SK-N-SH (cell line): ENCODE measurements around the gene SLAMF1. TPM values are rescaled to one million over a fixed set of nuclear protein-coding genes. Genes with fewer than 3 reads are reported as not detected.

Experiments
- CTCF ChIA-PET: fragments of 300-600, 350-600 bp; formaldehyde crosslinking; extraction: SDS; loops from one replicate; lab custom pipeline; 2021; lab: Yijun Ruan, JAX
- POLR2A ChIA-PET: fragments of 350-600 bp; sonication (Branson Sonifier 250); formaldehyde crosslinking; extraction: SDS; loops from one replicate; lab custom pipeline; 2020; ENCODE audit warnings: antibody characterized with exemption, inconsistent platforms; lab: Yijun Ruan, JAX
- DNase-seq: peaks from one replicate; pipeline ENCODE4 v3.0.0; 2012
- H2AFZ ChIP-seq: fragments of 200-600 bp; sonication (generic); 2 replicates; pipeline ENCODE4 v1.8.1; 2016; ENCODE audit warnings: antibody characterized with exemption, mild to moderate bottlenecking, low read depth
- H3F3A ChIP-seq: fragments of 200-600 bp; sonication (generic); replicated peaks from 2 replicates; pipeline ENCODE3; 2016; ENCODE audit warnings: antibody characterized with exemption, mild to moderate bottlenecking; ENCODE audit not compliant: insufficient read depth
- H3K27ac ChIP-seq, 2 experiments: fragments of 200-500 bp in 1 of 2; fragments of 200-600 bp in 1 of 2; sonication (Bioruptor generic) in 1 of 2; sonication (generic), shearing (Covaris generic) in 1 of 2; 2 replicates each; pipeline versions ENCODE4 v1.5.1 to v1.6.1; 2014 to 2016; ENCODE audit warnings: low read depth in 2 of 2, inconsistent platforms in 1 of 2, low read length in 1 of 2, mild to moderate bottlenecking in 1 of 2, mixed read lengths in 1 of 2
- H3K27me3 ChIP-seq: fragments of 200-600 bp; sonication (generic), shearing (Covaris generic); 2 replicates; pipeline ENCODE4 v1.6.1; 2016; ENCODE audit warnings: mixed run types; ENCODE audit not compliant: insufficient read depth
- H3K36me3 ChIP-seq, 2 experiments: fragments of 200-500 bp in 1 of 2; fragments of 200-600 bp in 1 of 2; sonication (Bioruptor generic) in 1 of 2; sonication (generic) in 1 of 2; replicated peaks in 1 of 2; 2 replicates each; pipeline versions ENCODE3 to v1.5.1; 2014 to 2016; ENCODE audit warnings: low read length in 1 of 2, mild to moderate bottlenecking in 1 of 2; ENCODE audit not compliant: insufficient read depth in 2 of 2, control insufficient read depth in 1 of 2
- H3K4me1 ChIP-seq, 2 experiments: fragments of 200-500 bp in 1 of 2; fragments of 200-600 bp in 1 of 2; sonication (Bioruptor generic) in 1 of 2; sonication (generic), shearing (Covaris generic) in 1 of 2; 2 replicates each; pipeline versions ENCODE4 v1.5.1 to v1.6.1; 2014 to 2016; ENCODE audit warnings: low read depth in 1 of 2, low read length in 1 of 2, mixed run types in 1 of 2; ENCODE audit not compliant: insufficient read depth in 2 of 2, control insufficient read depth in 1 of 2
- H3K4me2 ChIP-seq: fragments of 200-600 bp; sonication (generic), shearing (Covaris generic); 2 replicates; pipeline ENCODE4 v1.6.1; 2017; ENCODE audit warnings: mixed run types
- H3K4me3 ChIP-seq, 2 experiments: fragments of 200-500 bp in 1 of 2; fragments of 200-600 bp in 1 of 2; sonication (Bioruptor generic) in 1 of 2; sonication (generic), shearing (Covaris generic) in 1 of 2; 2 replicates each; pipeline versions ENCODE4 v1.5.1 to v1.8.1; 2014 to 2016; ENCODE audit warnings: low read depth in 2 of 2, inconsistent platforms in 1 of 2, low read length in 1 of 2, mild to moderate bottlenecking in 1 of 2, mixed read lengths in 1 of 2, moderate library complexity in 1 of 2
- H3K79me2 ChIP-seq: fragments of 200-600 bp; sonication (generic); 2 replicates; pipeline ENCODE4 v1.8.1; 2017; ENCODE audit warnings: mild to moderate bottlenecking; ENCODE audit not compliant: insufficient read depth
- H3K9ac ChIP-seq: fragments of 200-600 bp; sonication (generic); 2 replicates; pipeline ENCODE4 v1.6.1; 2017; ENCODE audit warnings: mixed run types
- H3K9me2 ChIP-seq: fragments of 200-600 bp; sonication (generic); 2 replicates; pipeline ENCODE4 v1.6.1; 2017; ENCODE audit warnings: mixed run types
- H3K9me3 ChIP-seq: fragments of 200-600 bp; sonication (generic); 2 replicates; pipeline ENCODE4 v1.6.1; 2017; ENCODE audit warnings: mixed run types, mild to moderate bottlenecking, moderate library complexity
- H4K20me1 ChIP-seq: fragments of 200-600 bp; sonication (generic); 2 replicates; pipeline ENCODE4 v1.6.1; 2017; ENCODE audit warnings: mild to moderate bottlenecking, mixed run types; ENCODE audit not compliant: insufficient read depth
- FOXJ3 ChIP-seq: sonication (generic); formaldehyde crosslinking; IDR thresholded peaks from 2 replicates; pipeline ENCODE4 v1.5.1; 2020; ENCODE audit warnings: mild to moderate bottlenecking, missing genetic modification reagents
- MXI1 ChIP-seq: IDR thresholded peaks from 2 replicates; pipeline ENCODE4 v1.6.1; 2012; ENCODE audit warnings: mild to moderate bottlenecking, low read depth, low read length, improper control_type of control experiment
- NRF1 ChIP-seq: IDR thresholded peaks from 2 replicates; pipeline ENCODE4 v1.6.1; 2012; ENCODE audit warnings: low read depth, mild to moderate bottlenecking, low read length
- RCOR1 ChIP-seq: fragments of 150-350 bp; IDR thresholded peaks from 2 replicates; pipeline ENCODE4 v1.6.1; 2017; ENCODE audit warnings: antibody characterized with exemption, low read length
- TCF12 ChIP-seq: IDR thresholded peaks from 2 replicates; pipeline ENCODE4 v1.4.0; 2012
- TEAD4 ChIP-seq: IDR thresholded peaks from 2 replicates; pipeline ENCODE4 v1.4.0; 2012; ENCODE audit warnings: mild to moderate bottlenecking, borderline replicate concordance; ENCODE audit not compliant: insufficient read depth
- WGBS: methylation state at CpG from one replicate; pipeline ENCODE4 v1.1.6; 2017; ENCODE audit warnings: low lambda C conversion rate; 5-methylcytosine and 5-hydroxymethylcytosine counted together
- polyA plus RNA-seq, 3 experiments: library from polyadenylated mRNA; depleted of rRNA; stranded (reverse); fragments of >200 nt; gene quantifications; 2 replicates each; pipeline ENCODE4 v1.2.3, GENCODE V29; 2012
- TF ChIP-seq, protein P1 (sequence below): fragments of 200-600 bp; sonication (generic); IDR thresholded peaks from 2 replicates; pipeline ENCODE4 v1.6.1; 2017; ENCODE audit warnings: antibody characterized with exemption, mild to moderate bottlenecking, moderate library complexity
- TF ChIP-seq, protein P2 (sequence below): IDR thresholded peaks from 2 replicates; pipeline ENCODE4 v1.4.0; 2012; ENCODE audit warnings: low read depth
- TF ChIP-seq, protein P3 (sequence below): IDR thresholded peaks from 2 replicates; pipeline ENCODE4 v1.6.1; 2012; ENCODE audit warnings: mild to moderate bottlenecking, low read depth, low read length, moderate library complexity
- TF ChIP-seq, protein P4 (sequence below): fragments of 150-350 bp; IDR thresholded peaks from 2 replicates; pipeline ENCODE4 v1.6.1; 2017; ENCODE audit warnings: antibody characterized with exemption, low read length, low read depth, borderline replicate concordance
- TF ChIP-seq, protein P5 (sequence below): fragments of 150-350 bp; IDR thresholded peaks from 2 replicates; pipeline ENCODE4 v1.6.1; 2016; ENCODE audit warnings: mild to moderate bottlenecking, low read depth, low read length

Gene SLAMF1
- polyA plus RNA-seq, 1 of the 3 experiments (the other 2 are of a cell fraction), result not detected

DNA sequence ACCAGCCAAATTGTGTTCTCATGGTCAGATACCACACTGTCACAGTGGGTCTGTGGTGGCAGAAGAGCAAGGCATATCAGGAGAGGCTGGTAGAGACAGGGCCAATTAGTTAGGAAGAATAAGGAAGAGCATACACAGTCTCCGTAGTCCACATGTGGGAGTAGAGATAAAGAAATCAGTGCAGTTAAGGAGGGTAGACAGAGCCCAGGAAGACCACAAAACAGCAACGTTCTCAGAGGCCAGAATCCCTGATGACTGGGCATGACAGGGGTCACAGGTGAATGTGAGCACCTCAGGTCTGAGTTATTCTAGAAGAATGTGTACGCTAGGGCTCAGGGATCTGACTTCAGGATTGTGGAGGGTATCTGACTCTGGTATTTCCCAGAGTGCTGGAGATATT is 33.0 kb upstream of the SLAMF1 start:
- H2AFZ ChIP-seq, result no peak overlapping the region
- no peak overlapping the region for H3K9ac ChIP-seq
- no peak for TF ChIP-seq TEAD4
- TF ChIP-seq NRF1, result no peak
- TF ChIP-seq, protein P1, sequence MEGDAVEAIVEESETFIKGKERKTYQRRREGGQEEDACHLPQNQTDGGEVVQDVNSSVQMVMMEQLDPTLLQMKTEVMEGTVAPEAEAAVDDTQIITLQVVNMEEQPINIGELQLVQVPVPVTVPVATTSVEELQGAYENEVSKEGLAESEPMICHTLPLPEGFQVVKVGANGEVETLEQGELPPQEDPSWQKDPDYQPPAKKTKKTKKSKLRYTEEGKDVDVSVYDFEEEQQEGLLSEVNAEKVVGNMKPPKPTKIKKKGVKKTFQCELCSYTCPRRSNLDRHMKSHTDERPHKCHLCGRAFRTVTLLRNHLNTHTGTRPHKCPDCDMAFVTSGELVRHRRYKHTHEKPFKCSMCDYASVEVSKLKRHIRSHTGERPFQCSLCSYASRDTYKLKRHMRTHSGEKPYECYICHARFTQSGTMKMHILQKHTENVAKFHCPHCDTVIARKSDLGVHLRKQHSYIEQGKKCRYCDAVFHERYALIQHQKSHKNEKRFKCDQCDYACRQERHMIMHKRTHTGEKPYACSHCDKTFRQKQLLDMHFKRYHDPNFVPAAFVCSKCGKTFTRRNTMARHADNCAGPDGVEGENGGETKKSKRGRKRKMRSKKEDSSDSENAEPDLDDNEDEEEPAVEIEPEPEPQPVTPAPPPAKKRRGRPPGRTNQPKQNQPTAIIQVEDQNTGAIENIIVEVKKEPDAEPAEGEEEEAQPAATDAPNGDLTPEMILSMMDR, result no peak
- TF ChIP-seq TCF12, result no peak
- TF ChIP-seq, protein P2, sequence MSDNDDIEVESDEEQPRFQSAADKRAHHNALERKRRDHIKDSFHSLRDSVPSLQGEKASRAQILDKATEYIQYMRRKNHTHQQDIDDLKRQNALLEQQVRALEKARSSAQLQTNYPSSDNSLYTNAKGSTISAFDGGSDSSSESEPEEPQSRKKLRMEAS, result no peak
- no peak for TF ChIP-seq MXI1
- TF ChIP-seq, protein P3, sequence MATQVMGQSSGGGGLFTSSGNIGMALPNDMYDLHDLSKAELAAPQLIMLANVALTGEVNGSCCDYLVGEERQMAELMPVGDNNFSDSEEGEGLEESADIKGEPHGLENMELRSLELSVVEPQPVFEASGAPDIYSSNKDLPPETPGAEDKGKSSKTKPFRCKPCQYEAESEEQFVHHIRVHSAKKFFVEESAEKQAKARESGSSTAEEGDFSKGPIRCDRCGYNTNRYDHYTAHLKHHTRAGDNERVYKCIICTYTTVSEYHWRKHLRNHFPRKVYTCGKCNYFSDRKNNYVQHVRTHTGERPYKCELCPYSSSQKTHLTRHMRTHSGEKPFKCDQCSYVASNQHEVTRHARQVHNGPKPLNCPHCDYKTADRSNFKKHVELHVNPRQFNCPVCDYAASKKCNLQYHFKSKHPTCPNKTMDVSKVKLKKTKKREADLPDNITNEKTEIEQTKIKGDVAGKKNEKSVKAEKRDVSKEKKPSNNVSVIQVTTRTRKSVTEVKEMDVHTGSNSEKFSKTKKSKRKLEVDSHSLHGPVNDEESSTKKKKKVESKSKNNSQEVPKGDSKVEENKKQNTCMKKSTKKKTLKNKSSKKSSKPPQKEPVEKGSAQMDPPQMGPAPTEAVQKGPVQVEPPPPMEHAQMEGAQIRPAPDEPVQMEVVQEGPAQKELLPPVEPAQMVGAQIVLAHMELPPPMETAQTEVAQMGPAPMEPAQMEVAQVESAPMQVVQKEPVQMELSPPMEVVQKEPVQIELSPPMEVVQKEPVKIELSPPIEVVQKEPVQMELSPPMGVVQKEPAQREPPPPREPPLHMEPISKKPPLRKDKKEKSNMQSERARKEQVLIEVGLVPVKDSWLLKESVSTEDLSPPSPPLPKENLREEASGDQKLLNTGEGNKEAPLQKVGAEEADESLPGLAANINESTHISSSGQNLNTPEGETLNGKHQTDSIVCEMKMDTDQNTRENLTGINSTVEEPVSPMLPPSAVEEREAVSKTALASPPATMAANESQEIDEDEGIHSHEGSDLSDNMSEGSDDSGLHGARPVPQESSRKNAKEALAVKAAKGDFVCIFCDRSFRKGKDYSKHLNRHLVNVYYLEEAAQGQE, result no peak
- no peak for TF ChIP-seq RCOR1
- no peak for TF ChIP-seq FOXJ3 (CRISPR knock-in tag)
- TF ChIP-seq, protein P4, sequence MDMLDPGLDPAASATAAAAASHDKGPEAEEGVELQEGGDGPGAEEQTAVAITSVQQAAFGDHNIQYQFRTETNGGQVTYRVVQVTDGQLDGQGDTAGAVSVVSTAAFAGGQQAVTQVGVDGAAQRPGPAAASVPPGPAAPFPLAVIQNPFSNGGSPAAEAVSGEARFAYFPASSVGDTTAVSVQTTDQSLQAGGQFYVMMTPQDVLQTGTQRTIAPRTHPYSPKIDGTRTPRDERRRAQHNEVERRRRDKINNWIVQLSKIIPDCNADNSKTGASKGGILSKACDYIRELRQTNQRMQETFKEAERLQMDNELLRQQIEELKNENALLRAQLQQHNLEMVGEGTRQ, result no peak
- TF ChIP-seq, protein P5, sequence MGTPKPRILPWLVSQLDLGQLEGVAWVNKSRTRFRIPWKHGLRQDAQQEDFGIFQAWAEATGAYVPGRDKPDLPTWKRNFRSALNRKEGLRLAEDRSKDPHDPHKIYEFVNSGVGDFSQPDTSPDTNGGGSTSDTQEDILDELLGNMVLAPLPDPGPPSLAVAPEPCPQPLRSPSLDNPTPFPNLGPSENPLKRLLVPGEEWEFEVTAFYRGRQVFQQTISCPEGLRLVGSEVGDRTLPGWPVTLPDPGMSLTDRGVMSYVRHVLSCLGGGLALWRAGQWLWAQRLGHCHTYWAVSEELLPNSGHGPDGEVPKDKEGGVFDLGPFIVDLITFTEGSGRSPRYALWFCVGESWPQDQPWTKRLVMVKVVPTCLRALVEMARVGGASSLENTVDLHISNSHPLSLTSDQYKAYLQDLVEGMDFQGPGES, result no peak
- TF ChIP-seq, all 33 proteins: peak for 0
- Histone ChIP-seq H3K4me3 (no peak overlapping the region), H3K27ac (no peak overlapping the region), H3K9me2 (no peaks in the 10 kb centered on the region), H3K27me3 (peaks cover 35% of the 10 kb centered on the region; the same call in 1 of the 2 replicates), H3K4me2 (no peak overlapping the region), H3K4me1 (no peaks in the 10 kb centered on the region), H3K9me3 (no peaks in the 10 kb centered on the region), H3K79me2 (no peaks in the 10 kb centered on the region), H4K20me1 (no peaks in the 10 kb centered on the region), H3F3A (no peaks in the 10 kb centered on the region), H3K36me3 (no peaks in the 10 kb centered on the region)
- WGBS, result 3% methylated on average over 3 of the region's 3 CpGs
- DNase-seq, result no peak
- ChIA-PET CTCF (interaction anchor here (1.3 kb wide), 1 partner anchor 418 kb away, joined by 4 read pairs; the partner anchor contains the start of gene KLHDC9), POLR2A (no interaction called here)
